ENCODE results near the gene NAT14. TPM values are rescaled to one million over a fixed set of nuclear protein-coding genes. Genes with fewer than 3 reads are reported as not detected.

The NAT14 gene
- total RNA-seq, 2 experiments from 2014 or later, result 10.5 to 14.7 TPM

GRCh38 chr19:55443824-55444480 lies 41.0 kb upstream of the NAT14 start:
- ChIA-PET POLR2A (no interaction called here), CTCF (interaction anchor here (1.0 kb wide), 1 partner anchor 60 kb away, joined by 3 read pairs; no protein-coding TSS in a partner anchor)
- Histone ChIP-seq H3K9me3 (ENCODE audit: control insufficient read depth in 1 of 2, insufficient read depth in 1 of 2, low read length in 2 of 2) (peaks cover 0 to 23% of the 10 kb centered on the region in 2 experiments), H3K4me1 (ENCODE audit: insufficient read depth, low read length) (peaks cover 28% of the 10 kb centered on the region), H3K36me3 (ENCODE audit: insufficient read depth, low read length) (no peaks in the 10 kb centered on the region), H3K4me3 (ENCODE audit: low read length) (no peak overlapping the region), H3K27me3 (ENCODE audit: control insufficient read depth in 1 of 2, insufficient read depth in 2 of 2, low read length in 2 of 2) (peaks cover 53 to 70% of the 10 kb centered on the region in 2 experiments), H3K27ac (ENCODE audit: low read depth in 1 of 2, low read length in 2 of 2) (no peak overlapping the region)
- H3K27ac Mint-ChIP-seq, result no peak overlapping the region
- no peaks in the 10 kb centered on the region for H3K36me3 Mint-ChIP-seq (ENCODE audit: low read depth)
- intact Hi-C loops (cut with DNase I, micrococcal nuclease), result no loop called here
- no peak for ATAC-seq (ENCODE audit: poor library complexity)
- DNase-seq, result no peak
- peaks cover 65% of the 10 kb centered on the region for H3K27me3 Mint-ChIP-seq
- TF ChIP-seq, protein P1, sequence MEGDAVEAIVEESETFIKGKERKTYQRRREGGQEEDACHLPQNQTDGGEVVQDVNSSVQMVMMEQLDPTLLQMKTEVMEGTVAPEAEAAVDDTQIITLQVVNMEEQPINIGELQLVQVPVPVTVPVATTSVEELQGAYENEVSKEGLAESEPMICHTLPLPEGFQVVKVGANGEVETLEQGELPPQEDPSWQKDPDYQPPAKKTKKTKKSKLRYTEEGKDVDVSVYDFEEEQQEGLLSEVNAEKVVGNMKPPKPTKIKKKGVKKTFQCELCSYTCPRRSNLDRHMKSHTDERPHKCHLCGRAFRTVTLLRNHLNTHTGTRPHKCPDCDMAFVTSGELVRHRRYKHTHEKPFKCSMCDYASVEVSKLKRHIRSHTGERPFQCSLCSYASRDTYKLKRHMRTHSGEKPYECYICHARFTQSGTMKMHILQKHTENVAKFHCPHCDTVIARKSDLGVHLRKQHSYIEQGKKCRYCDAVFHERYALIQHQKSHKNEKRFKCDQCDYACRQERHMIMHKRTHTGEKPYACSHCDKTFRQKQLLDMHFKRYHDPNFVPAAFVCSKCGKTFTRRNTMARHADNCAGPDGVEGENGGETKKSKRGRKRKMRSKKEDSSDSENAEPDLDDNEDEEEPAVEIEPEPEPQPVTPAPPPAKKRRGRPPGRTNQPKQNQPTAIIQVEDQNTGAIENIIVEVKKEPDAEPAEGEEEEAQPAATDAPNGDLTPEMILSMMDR (IDR thresholded peaks at IDR 0.05), result no peak
- peaks cover 33% of the 10 kb centered on the region for H3K4me1 Mint-ChIP-seq (ENCODE audit: low read depth)
- no peaks in the 10 kb centered on the region for H3K9me3 Mint-ChIP-seq
- no peak overlapping the region for H3K4me3 Mint-ChIP-seq

- no peak overlapping the region for H3K27ac Mint-ChIP-seq
- H3K4me1 Mint-ChIP-seq (ENCODE audit: low read depth), result peaks cover 32% of the 10 kb centered on the region
- no peak overlapping the region for H3K4me3 Mint-ChIP-seq
- Histone ChIP-seq H3K4me3 (ENCODE audit: low read length) (no peak overlapping the region), H3K27me3 (ENCODE audit: control insufficient read depth in 1 of 2, insufficient read depth in 2 of 2, low read length in 2 of 2) (peaks cover 53 to 69% of the 10 kb centered on the region in 2 experiments), H3K27ac (ENCODE audit: low read depth in 1 of 2, low read length in 2 of 2) (no peak overlapping the region), H3K9me3 (ENCODE audit: control insufficient read depth in 1 of 2, insufficient read depth in 1 of 2, low read length in 2 of 2) (peaks cover 0 to 24% of the 10 kb centered on the region in 2 experiments), H3K4me1 (ENCODE audit: insufficient read depth, low read length) (peaks cover 28% of the 10 kb centered on the region), H3K36me3 (ENCODE audit: insufficient read depth, low read length) (no peaks in the 10 kb centered on the region)
- TF ChIP-seq, protein P1 (IDR thresholded peaks at IDR 0.05), result no peak
- H3K27me3 Mint-ChIP-seq, result peaks cover 58% of the 10 kb centered on the region
- intact Hi-C loops (cut with DNase I, micrococcal nuclease), result no loop called here
- DNase-seq (no peak), ATAC-seq (ENCODE audit: poor library complexity) (no peak)
- ChIA-PET CTCF (interaction anchor here (1.0 kb wide), 1 partner anchor 60 kb away, joined by 3 read pairs; no protein-coding TSS in a partner anchor), POLR2A (no interaction called here)
- H3K36me3 Mint-ChIP-seq (ENCODE audit: low read depth), result no peaks in the 10 kb centered on the region
- H3K9me3 Mint-ChIP-seq, result no peaks in the 10 kb centered on the region
Measured at GRCh38 chr19:55444646-55445045, 40.3 kb upstream of the NAT14 start.

GRCh38 chr19:55446060-55446459 lies 38.9 kb upstream of the NAT14 start:
- Histone ChIP-seq H3K36me3 (ENCODE audit: insufficient read depth, low read length) (no peaks in the 10 kb centered on the region), H3K27me3 (ENCODE audit: control insufficient read depth in 1 of 2, insufficient read depth in 2 of 2, low read length in 2 of 2) (peaks cover 49 to 64% of the 10 kb centered on the region in 2 experiments), H3K9me3 (ENCODE audit: control insufficient read depth in 1 of 2, insufficient read depth in 1 of 2, low read length in 2 of 2) (peaks cover 0 to 18% of the 10 kb centered on the region in 2 experiments), H3K27ac (ENCODE audit: low read depth in 1 of 2, low read length in 2 of 2) (no peak overlapping the region), H3K4me1 (ENCODE audit: insufficient read depth, low read length) (peaks cover 22% of the 10 kb centered on the region), H3K4me3 (ENCODE audit: low read length) (no peak overlapping the region)
- ATAC-seq (ENCODE audit: poor library complexity), result no peak
- Mint-ChIP-seq H3K4me3 (no peak overlapping the region), H3K27ac (no peak overlapping the region), H3K4me1 (ENCODE audit: low read depth) (peaks cover 22% of the 10 kb centered on the region), H3K9me3 (no peaks in the 10 kb centered on the region), H3K27me3 (peaks cover 52% of the 10 kb centered on the region), H3K36me3 (ENCODE audit: low read depth) (no peaks in the 10 kb centered on the region)
- TF ChIP-seq, protein P1 (IDR thresholded peaks at IDR 0.05), result no peak
- CTCF ChIA-PET, result no interaction called here
- intact Hi-C loops (cut with DNase I, micrococcal nuclease), result no loop called here
- POLR2A ChIA-PET, result no interaction called here
- no peak for DNase-seq
